Vagina (tissue), 2 donors: ENCODE measurements around the gene TBCEL.

Experiments
- CTCF ChIP-seq, 3 experiments: fragments of 450-650 bp in 2 of 3; fragments of 200-600 bp in 1 of 3; sonication (generic) in 1 of 3; IDR thresholded peaks; one replicate each; pipeline ENCODE4 v1.5.1; 2017 to 2019; ENCODE audit warnings: antibody characterized with exemption in 3 of 3, mild to moderate bottlenecking in 2 of 3, moderate library complexity in 2 of 3
- POLR2A ChIP-seq, 2 donors: fragments of 450-650 bp; IDR thresholded peaks; one replicate each; pipeline ENCODE4 v1.6.1; 2017; ENCODE audit warnings: antibody characterized with exemption in 2 of 2, mild to moderate bottlenecking in 2 of 2, moderate library complexity in 2 of 2
- POLR2AphosphoS5 ChIP-seq, 2 donors: sonication (generic); formaldehyde crosslinking; IDR thresholded peaks; one replicate each; pipeline ENCODE4 v1.9.0; 2017; ENCODE audit warnings: antibody characterized with exemption in 2 of 2, mild to moderate bottlenecking in 2 of 2, low read depth in 1 of 2; ENCODE audit not compliant: insufficient read depth in 1 of 2

GRCh38 chr11:121067453-121067852 lies 43.6 kb downstream of the TBCEL start:
- TF ChIP-seq CTCF (IDR thresholded peaks at IDR 0.05) (no peak), POLR2A (IDR thresholded peaks at IDR 0.05) (no peak), POLR2AphosphoS5 (IDR thresholded peaks at IDR 0.05; ENCODE audit: insufficient read depth in 1 of 2, low read depth in 1 of 2) (no peak)
